HG02588 (cell line): ENCODE data around the gene G6PD.
"Not testable (repeated sequence)": the region's sequence is repeated elsewhere in the genome, so short reads cannot be mapped to it uniquely, and the experiment has no call there.

Experiments
- ATAC-seq: cut with Tn5 transposase; IDR thresholded peaks from one replicate; pipeline ENCODE4 v1.9.1; 2021; ENCODE audit warnings: mild to moderate bottlenecking, moderate library complexity; ENCODE audit not compliant: unreplicated experiment

G6PD gene

DNA sequence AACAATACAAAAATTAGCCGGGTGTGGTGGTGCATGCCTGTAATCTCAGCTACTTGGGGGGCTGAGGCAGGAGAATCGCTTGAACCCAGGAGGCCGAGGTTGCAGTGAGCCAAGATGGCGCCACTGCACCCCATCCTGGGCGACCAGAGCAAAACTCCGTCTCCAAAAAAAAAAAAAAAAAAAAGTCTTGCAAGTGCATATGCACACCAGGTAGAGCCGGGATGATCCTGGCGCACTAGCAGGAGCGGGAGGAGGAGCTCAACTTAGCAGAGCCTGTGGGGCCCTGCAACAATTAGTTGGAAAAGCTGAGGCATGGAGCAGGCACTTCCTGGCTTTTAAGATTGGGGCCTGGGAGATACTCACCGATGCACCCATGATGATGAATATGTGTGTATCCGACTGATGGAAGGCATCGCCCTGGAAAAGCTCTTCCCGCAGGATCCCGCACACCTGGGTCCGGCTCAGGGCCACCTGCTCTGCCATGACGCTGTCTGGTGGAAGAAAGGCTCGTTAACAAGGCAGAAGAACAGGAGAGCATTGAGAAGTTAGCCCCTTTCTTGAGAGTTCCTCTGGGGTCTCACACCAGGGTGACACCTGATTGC lies 872 bp downstream of the G6PD start:
- ATAC-seq, result no peak

DNA sequence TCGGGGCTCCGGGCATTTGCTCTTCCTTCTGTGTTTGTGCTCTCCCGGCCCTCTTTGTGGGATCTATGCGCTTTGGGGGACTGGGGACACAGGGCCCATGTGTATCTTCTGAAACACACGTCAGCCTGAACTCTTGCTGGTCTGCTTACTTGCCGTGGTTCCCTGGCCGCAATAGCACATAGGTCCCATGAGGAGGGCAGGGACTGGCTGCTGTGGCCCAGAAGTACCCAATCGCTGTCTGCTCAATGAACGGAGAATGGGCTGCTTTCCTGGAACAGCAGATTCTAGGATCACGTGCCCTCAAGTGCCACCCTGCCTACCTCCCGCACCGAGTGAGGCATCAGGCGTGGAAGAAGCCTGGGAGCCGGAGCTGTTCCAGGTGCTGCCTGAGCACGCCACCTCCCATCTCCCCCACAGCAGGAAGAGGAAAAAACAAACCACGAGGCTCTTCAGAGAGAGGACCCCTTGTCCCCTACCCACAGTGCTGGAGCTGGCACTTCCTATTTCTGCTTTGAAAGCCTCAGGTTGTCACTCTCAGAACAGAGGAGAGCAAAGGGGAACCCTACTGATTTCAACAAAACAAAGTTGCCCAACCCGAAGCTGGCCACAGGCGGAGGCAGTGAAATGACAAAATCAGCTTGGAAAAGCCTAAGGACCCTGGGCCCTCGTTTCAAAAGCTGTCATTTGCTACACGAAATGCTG lies 3.8 kb downstream of the G6PD start:
- ATAC-seq, result no peak

DNA sequence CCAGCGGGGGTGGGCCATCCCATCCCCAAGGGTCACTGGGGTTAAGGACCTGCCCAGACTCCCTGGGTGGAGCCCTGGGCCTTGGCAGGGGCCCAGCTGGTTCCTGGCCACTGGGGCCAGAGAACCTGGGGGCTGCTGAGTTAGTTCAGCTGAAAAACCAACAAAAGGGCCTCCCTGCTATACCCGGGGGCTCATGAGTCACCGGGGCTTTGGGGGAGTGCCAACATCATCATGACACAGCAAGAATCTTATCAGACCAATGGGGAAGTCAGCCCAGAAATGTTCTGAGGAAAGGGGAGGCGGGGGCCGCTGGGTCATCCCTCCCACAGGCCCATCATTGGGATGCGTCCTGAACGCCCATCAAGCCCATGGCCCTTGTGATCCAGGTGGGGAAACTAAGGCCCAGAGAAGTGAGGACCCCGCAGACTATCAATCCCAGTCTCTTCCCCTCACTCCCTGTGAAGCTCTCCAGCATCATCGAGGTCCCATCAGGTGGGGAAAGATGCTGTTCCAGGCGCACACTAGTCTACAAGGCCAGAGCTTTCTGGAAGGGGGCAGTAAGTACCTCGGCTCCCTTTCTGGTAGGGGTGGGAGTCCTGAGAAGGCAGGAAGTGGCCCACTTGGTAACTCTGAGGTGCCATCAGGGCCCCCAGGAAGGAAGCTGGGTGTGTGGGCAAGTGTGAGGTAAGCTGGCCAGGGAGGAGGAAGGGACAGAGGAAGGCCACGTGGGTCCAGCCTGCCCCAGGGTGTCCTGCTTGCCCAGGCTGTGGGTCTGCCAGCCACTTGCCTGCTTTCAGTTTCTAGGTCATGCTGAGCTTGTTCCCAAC lies 4.5 kb downstream of the G6PD start:
- no peak for ATAC-seq

DNA sequence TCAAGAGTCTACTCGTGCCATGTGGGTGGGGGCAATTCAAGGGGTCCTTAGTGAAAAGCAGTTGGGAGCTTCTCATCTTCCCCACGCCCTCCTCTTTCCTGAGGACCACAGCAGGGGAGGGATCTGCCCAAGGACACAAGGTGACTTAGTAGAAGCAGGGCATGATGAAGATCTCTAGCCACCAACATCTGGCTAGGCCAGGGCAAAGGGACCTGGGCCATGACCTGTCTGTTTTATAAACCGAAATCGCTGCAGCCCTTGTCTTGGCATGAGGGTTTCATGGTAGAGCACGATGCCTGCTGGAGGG lies 5.1 kb downstream of the G6PD start:
- ATAC-seq, result no peak

DNA sequence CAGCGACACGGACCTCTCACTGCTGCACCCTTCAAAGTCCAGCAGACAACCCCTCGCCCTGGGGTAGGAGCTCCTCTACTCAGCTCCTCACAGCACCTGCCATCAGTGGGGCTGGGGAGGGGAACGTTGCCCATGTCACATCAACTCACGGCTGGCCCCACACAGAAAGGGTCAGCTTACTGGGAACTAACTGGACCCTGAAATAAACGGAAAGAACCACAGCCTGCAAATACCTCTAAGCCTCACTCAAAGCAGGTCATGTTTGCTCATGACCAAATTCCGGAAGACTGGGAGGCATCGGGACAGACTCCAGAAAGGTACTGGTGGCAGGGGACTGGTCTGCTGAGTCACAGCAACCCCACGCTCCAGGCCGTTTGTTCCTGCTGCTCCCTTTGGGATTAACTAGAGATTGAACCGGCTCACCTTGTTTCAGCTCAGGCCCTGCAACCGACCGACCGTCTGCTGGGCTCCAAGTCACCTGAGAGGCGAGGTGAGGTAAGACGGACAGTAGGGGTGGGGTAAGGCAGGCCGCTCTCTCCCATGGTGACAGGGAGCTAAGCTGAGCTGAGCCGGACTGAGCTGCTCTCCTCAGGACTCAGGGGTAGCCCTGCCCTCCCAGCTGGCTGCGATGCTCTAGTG lies 5.6 kb downstream of the G6PD start:
- no peak for ATAC-seq

DNA sequence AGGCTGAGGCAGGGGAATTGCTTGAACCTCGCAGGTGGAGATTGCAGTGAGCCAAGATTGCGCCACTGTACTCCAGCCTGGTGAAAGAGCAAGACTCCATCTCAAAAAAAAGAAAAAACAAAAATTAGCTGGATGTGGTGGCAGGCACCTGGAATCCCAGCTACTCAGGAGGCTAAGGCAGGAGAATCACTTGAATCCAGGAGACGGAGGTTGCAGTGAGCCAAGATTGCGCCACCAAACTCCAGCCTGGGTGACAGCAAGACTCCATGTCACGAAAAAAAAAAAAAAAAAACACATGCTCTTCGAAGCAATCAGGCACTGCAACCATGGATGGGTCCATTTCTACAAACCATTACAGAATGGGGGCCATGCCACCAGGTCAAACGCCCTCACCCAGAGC lies 6.3 kb downstream of the G6PD start:
- ATAC-seq, result not testable (repeated sequence)

DNA sequence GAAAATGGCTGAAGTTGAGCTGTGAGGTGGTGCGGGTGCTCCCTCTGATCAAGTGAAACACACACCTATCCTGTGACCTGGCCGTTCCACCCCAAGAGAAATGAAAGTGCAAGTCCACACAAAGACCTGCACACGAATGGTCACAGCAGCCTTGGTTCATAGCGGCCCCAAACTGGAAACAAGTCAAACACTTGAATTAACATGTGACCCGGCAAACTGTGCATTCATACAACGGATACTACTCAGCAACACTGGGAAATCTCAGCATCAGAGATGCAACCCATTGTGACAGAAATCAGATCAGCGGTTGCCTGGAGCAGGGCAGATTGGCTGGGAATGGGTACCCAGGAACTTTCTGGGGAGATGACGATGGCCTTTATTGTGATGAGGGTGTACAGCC lies 7.6 kb downstream of the G6PD start:
- ATAC-seq, result no peak

DNA sequence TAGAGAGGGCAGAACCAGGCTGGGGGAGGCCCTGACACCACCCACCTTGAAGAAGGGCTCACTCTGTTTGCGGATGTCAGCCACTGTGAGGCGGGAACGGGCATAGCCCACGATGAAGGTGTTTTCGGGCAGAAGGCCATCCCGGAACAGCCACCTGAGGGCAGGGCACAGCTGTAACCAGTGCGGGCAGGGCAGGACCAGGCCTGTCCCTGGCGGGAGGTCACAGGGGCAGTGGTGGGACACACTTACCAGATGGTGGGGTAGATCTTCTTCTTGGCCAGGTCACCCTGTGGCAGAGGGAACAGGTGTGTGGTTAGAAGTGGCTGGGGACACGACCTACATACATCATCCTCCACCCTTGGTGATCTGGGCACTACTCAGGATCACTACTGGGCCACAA lies 10.8 kb downstream of the G6PD start:
- no peak for ATAC-seq

DNA sequence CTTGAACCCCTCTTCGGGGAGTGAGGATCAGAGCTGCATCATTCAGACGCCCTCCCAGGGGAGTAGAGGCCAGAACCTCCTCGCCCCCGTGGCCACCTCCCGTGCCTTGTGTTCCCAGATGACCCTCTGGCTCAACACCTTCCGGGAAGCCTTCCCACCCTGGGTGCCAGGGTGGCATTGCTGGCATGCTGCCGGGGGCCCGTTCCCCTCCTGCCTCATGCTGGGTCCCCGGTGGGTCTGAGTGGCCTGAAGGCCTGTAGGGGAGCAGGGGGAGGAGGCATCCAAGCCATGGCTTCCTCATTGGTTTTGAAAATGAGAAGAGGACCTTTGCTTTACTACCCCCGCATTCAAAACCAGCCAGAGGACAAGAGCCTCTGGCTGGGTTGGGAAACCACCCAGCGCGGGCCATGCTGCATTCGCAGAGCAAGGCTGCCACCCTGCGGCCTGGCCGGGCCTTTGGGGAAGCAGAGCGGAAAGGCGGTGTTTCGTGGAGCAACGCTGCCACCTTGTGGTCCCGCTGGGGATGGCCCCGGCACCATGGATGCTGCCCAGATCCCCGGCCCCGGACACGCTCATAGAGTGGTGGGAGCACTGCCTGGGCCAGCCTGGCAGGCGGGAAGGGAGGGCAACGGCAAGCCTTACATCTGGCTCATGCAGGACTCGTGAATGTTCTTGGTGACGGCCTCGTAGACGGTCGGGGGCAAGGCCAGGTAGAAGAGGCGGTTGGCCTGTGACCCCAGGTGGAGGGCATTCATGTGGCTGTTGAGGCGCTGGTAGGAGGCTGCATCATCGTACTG lies 11.9 kb downstream of the G6PD start:
- peak; percentile 76 for ATAC-seq

DNA sequence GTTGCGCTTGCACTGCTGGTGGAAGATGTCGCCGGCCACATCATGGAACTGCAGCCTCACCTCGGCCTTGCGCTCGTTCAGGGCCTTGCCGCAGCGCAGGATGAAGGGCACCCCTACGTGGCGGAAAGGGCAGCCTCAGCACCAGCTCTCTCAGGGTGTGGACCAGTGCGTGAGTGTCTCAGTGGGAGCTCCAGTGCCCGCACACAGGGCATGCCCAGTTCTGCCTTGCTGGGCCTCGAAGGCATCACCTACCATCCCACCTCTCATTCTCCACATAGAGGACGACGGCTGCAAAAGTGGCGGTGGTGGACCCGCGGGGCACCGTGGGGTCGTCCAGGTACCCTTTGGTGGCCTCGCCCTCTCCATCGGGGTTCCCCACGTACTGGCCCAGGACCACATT lies 14.0 kb downstream of the G6PD start:
- no peak for ATAC-seq

DNA sequence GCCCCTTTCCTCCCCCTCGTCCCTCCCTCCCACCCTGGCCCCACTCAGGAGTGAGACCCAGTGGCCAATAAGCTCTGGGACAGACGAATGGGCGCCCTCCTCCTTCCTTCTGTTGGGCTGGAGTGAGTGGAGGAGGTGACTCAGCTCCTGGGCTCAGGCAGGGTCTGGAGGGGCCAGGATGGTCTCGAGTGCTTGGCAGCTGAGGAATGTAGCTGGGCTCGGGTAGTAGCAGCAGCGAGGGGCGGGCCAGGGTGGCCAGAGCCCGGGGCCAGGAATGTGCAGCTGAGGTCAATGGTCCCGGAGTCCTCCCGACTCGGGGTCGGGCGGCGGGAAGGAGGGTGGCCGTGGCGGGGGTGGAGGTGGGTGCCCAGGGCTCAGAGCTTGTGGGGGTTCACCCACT lies 15.0 kb downstream of the G6PD start:
- ATAC-seq, result no peak

DNA sequence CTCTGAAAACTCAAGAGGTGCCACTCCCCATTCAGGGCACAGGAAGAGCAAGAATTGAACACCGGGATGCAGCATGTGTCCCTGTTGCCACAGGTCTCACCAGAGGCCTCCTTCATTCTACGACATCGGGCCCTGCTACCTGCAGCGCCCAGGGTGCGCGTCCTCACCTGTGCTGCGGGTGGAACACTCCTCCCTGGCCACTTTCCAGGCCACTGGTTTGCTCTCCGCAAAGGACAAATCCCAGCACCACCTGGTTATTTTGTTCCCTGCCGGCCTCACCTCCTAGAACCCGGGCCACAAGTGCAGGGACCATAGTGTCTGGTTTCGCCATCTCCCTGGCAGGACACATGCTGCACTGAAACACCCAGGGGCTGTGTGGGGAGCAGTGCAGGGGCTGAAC lies 16.4 kb downstream of the G6PD start:
- no peak for ATAC-seq

DNA sequence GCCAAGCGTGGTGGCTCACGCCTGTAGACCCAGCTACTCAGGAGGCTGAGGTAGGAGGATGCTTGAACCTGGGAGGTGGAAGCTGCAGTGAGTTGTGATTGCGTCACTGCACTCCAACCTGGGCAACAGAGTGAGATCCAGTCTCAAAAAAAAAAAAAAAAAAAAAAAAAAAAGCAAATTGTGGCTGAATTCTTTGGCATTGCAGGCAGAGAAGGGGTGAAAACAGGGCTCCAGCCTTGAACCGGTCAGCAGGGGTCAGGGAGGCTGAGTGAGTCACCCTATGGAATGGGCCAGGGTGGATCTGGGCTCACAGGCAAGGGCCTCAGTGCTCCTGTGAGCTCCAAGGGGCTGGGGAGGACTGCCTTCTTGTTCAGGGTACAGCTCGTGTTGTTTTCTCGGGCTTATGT lies 17.4 kb downstream of the G6PD start:
- no peak for ATAC-seq

DNA sequence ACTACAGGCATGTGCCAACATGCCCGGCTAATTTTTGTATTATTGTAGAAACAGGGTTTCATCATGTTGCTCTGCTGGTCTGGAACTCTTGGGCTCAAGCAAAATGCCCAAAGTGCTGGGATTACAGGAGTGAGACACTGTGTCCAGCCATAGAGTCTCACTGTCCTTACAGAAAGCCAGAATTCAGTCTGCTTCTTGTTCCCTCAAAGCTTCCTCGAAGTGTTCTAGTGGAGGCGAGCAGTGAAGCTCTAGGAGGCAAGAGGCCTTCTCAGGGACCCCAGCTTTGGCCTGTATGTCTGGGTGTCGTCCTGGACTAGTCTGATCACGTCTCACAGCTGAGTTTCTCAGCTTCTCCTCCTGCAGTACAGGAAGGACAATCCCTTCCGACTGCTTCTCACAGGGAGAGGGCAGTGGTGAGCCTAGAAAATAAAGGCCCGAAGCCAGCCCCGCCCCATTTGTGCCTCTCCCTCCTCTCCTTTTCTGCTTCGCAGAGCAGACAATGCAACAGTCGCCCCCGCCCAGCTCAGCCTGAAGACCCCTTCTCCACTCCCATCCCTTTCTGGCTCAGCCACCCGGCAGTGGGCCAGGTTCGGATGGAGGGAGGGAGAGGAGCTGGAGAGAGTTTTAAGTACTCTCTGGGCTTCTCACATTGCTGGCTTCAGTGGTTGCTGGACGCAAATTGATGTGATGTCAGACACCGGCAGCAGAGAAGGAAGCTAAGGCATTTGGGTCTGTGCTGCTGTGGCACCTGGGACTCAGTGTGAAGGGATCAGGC lies 19.6 kb downstream of the G6PD start:
- ATAC-seq, result no peak

DNA sequence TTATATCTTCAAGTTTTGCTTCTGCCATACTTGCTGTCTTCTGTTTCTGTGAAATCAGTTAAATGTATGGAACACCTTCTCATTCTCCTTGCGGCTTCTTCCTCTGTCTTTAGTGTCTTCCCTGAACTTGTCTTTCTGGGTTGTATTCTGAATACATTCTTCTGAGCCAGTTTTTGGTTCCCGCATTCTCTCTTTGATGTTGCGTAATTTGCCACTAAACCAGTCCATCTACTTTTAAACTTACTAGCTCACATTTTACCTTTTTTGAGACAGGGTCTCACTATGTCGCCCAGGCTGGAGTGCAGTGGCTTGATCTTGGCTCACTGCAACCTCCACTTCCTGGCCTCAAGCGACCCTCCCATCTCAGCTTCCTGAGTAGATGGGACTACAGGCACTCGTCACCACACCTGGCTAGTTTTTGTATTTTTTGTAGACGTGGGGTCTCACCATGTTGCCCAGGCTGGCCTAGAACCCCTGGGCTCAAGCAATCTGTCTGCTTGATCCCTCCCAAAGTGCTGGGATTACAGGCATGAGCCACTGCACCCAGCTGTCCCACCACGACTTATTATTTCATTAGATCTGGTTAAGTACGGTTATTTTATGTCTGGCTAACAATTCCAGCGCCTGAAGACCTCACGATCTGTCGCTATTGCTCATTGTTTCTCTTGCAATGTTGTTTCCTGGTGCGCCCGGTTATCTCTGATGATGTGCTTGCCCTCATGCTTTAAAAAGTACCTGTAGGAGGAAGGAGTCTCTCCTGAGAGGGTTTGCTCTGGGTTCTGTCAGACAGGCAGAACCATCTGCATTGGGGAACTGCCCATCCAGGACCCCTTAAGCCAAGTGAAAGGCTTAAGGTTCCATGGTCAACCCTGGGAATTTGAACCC lies 20.8 kb downstream of the G6PD start:
- ATAC-seq, result no peak

DNA sequence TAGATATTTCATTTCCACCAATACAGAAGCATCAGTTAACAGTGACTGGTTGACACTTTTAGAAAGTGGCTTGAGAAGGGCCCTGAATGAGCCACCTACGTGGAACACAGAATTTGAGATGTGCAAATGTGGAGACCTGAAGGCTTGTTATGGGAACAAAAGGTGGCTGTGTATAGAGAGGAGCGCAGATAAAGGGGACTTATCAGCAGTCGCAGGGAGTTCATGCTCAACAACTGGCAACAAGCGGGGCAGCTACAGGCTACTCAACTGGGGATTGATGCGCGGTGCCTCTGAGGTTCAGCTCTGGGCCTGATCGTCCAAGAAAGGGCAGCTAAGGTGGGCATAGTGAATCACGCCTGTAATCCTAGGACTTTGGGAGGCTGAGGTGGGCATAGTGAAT lies 27.3 kb downstream of the G6PD start:
- ATAC-seq, result no peak

DNA sequence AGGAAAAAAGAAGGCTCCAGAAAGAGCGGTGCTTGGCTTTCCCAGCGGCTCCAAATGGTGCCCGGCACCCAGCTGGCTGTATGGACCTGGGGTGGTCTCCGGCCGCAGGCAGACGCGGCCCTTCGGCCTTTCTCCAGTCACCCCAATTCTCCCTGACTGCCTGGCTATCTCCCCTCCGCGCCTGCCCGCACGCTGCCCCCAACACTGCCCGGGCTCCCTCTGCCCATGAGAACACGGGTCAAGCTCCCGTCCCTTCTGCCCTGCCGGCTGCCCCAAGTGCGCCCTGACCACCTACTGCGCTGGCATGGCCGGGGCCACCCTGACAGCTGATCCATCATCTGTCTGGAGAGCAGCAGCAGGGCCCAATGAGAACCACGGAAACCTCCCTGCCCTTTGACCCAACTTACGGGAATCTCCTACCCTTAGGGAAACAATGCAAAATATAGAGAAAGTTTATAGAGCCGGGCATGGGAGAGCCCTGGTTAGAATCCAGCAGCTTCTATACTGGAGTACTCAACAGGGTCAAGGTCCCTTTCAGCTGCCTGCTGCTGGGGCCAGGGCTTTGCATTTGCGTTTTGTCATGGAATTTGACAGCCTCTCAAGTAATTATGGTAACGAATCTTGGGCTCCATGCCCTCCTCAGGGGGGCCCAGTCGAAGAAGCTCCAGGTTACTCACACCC lies 29.4 kb downstream of the G6PD start:
- ATAC-seq, result no peak

DNA sequence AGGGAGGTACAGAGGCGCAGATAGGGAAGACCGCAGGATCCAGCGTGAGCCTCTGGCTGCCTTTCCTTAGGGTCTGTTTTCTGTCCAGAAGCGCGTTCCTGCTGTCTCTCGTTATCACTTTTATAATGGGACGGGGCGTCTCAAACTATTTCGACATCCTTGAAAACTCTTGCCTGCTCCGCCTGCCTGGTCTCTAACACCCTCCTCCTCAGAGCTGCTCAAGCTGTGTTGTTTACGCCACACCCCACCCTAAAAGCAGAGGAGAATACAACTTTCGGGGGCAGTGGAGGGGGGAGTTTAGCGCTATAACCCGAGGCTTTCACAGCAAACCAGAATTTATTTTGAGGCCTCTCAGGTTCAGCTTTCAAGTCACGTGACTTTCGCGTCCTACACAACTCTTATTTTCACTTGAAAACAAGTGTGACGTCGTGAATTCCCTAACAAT lies 30.0 kb downstream of the G6PD start:
- no peak for ATAC-seq
